ENCODE data around the gene PPM1H. TPM values are rescaled to one million over a fixed set of nuclear protein-coding genes. Genes with fewer than 3 reads are reported as not detected.
A peak's percentile ranks its signal among the peaks of the same experiment; 100 is the strongest.
"Not testable (repeated sequence)": the region's sequence is repeated elsewhere in the genome, so short reads cannot be mapped to it uniquely, and the experiment has no call there.

PPM1H gene
- total and polyA plus RNA-seq, 2 donors: 1.4 to 6.5 TPM

- H3K4me1 ChIP-seq (ENCODE audit: insufficient read depth): no peaks in the 10 kb centered on the region
- 72% methylated on average over 2 of the region's 2 CpGs for WGBS
These were observed 28.6 kb upstream of the PPM1H start for GRCh38 chr12:62963486-62964041.

GRCh38 chr12:62960324-62960723 lies 25.4 kb upstream of the PPM1H start:
- no peak overlapping the region for H3K27ac ChIP-seq (ENCODE audit: low read depth)
- WGBS: 91% methylated on average over 1 of the region's 1 CpG

More at GRCh38 chr12:62963486-62964041, 28.6 kb upstream of the PPM1H start:
- Histone ChIP-seq H3K4me3 (ENCODE audit: low read depth, low read length) (no peak overlapping the region), H3K36me3 (ENCODE audit: insufficient read depth) (no peaks in the 10 kb centered on the region), H3K27ac (ENCODE audit: low read depth) (no peak overlapping the region)
- DNase-seq (ENCODE audit: extremely low spot score): no peak

GRCh38 chr12:62959745-62960144 lies 24.8 kb upstream of the PPM1H start:
- H3K27ac ChIP-seq (ENCODE audit: low read depth): no peak overlapping the region
- no peak overlapping the region for H3K4me3 ChIP-seq (ENCODE audit: low read depth, low read length)
- H3K4me1 ChIP-seq (ENCODE audit: insufficient read depth): no peaks in the 10 kb centered on the region
- no peak for DNase-seq (ENCODE audit: extremely low spot score)
- WGBS: 72% methylated on average over 8 of the region's 8 CpGs
- no peaks in the 10 kb centered on the region for H3K36me3 ChIP-seq (ENCODE audit: insufficient read depth)

More at GRCh38 chr12:62960324-62960723, 25.4 kb upstream of the PPM1H start:
- Histone ChIP-seq H3K36me3 (ENCODE audit: insufficient read depth) (no peaks in the 10 kb centered on the region), H3K4me3 (ENCODE audit: low read depth, low read length) (no peak overlapping the region), H3K4me1 (ENCODE audit: insufficient read depth) (no peaks in the 10 kb centered on the region)
- DNase-seq (ENCODE audit: extremely low spot score): no peak

- H3K4me3 ChIP-seq (ENCODE audit: low read depth, low read length): no peak overlapping the region
- no peak for DNase-seq (ENCODE audit: extremely low spot score)
- H3K27ac ChIP-seq (ENCODE audit: low read depth): no peak overlapping the region
- H3K4me1 ChIP-seq (ENCODE audit: insufficient read depth): no peaks in the 10 kb centered on the region
- WGBS: 52% methylated on average over 2 of the region's 2 CpGs
- no peaks in the 10 kb centered on the region for H3K36me3 ChIP-seq (ENCODE audit: insufficient read depth)
These were observed 22.4 kb upstream of the PPM1H start for GRCh38 chr12:62957233-62957953.

- Histone ChIP-seq H3K27ac (ENCODE audit: low read depth) (no peak overlapping the region), H3K36me3 (ENCODE audit: insufficient read depth) (no peaks in the 10 kb centered on the region), H3K4me3 (ENCODE audit: low read depth, low read length) (no peak overlapping the region), H3K4me1 (ENCODE audit: insufficient read depth) (no peaks in the 10 kb centered on the region)
- no peak for DNase-seq (ENCODE audit: extremely low spot score)
- WGBS: 95% methylated on average over 3 of the region's 3 CpGs
These were observed 20.7 kb upstream of the PPM1H start for GRCh38 chr12:62955678-62956077.

GRCh38 chr12:62950317-62950716 lies 15.4 kb upstream of the PPM1H start:
- 82% methylated on average over 1 of the region's 1 CpG for WGBS
- DNase-seq (ENCODE audit: extremely low spot score): no peak

GRCh38 chr12:62948123-62948522 lies 13.2 kb upstream of the PPM1H start:
- 87% methylated on average over 1 of the region's 1 CpG for WGBS
- no peak for DNase-seq (ENCODE audit: extremely low spot score)

More at GRCh38 chr12:62950317-62950716, 15.4 kb upstream of the PPM1H start:
- H3K4me1 ChIP-seq (ENCODE audit: insufficient read depth): no peaks in the 10 kb centered on the region
- H3K36me3 ChIP-seq (ENCODE audit: insufficient read depth): no peaks in the 10 kb centered on the region
- no peak overlapping the region for H3K27ac ChIP-seq (ENCODE audit: low read depth)
- H3K4me3 ChIP-seq (ENCODE audit: low read depth, low read length): no peak overlapping the region

GRCh38 chr12:62947364-62947763 lies 12.4 kb upstream of the PPM1H start:
- Histone ChIP-seq H3K36me3 (ENCODE audit: insufficient read depth) (no peaks in the 10 kb centered on the region), H3K27ac (ENCODE audit: low read depth) (no peak overlapping the region), H3K4me3 (ENCODE audit: low read depth, low read length) (no peak overlapping the region), H3K4me1 (ENCODE audit: insufficient read depth) (no peaks in the 10 kb centered on the region)
- DNase-seq (ENCODE audit: extremely low spot score): no peak
- 73% methylated on average over 5 of the region's 5 CpGs for WGBS

More at GRCh38 chr12:62948123-62948522, 13.2 kb upstream of the PPM1H start:
- no peaks in the 10 kb centered on the region for H3K36me3 ChIP-seq (ENCODE audit: insufficient read depth)
- no peak overlapping the region for H3K27ac ChIP-seq (ENCODE audit: low read depth)
- H3K4me3 ChIP-seq (ENCODE audit: low read depth, low read length): no peak overlapping the region
- no peaks in the 10 kb centered on the region for H3K4me1 ChIP-seq (ENCODE audit: insufficient read depth)

- H3K4me3 ChIP-seq (ENCODE audit: low read depth, low read length): no peak overlapping the region
- H3K36me3 ChIP-seq (ENCODE audit: insufficient read depth): no peaks in the 10 kb centered on the region
- WGBS: 50% methylated on average over 3 of the region's 3 CpGs
- H3K27ac ChIP-seq (ENCODE audit: low read depth): no peak overlapping the region
- no peaks in the 10 kb centered on the region for H3K4me1 ChIP-seq (ENCODE audit: insufficient read depth)
- DNase-seq (ENCODE audit: extremely low spot score): no peak
These were observed 8.9 kb upstream of the PPM1H start for GRCh38 chr12:62943779-62944395.

GRCh38 chr12:62942316-62942715 lies 7.4 kb upstream of the PPM1H start:
- not testable (repeated sequence) for H3K4me3 ChIP-seq (ENCODE audit: low read depth, low read length); H3K36me3 ChIP-seq (ENCODE audit: insufficient read depth); H3K4me1 ChIP-seq (ENCODE audit: insufficient read depth); H3K27ac ChIP-seq (ENCODE audit: low read depth); DNase-seq (ENCODE audit: extremely low spot score)
- WGBS: 71% methylated on average over 4 of the region's 4 CpGs

GRCh38 chr12:62934239-62934798 lies 631 bp downstream of the PPM1H start:
- Histone ChIP-seq H3K27ac (ENCODE audit: low read depth) (no peak overlapping the region), H3K4me3 (ENCODE audit: low read depth, low read length) (peak overlapping the region; percentile 75), H3K36me3 (ENCODE audit: insufficient read depth) (no peaks in the 10 kb centered on the region), H3K4me1 (ENCODE audit: insufficient read depth) (peaks cover 1% of the 10 kb centered on the region)
- under 1% methylated on average over 48 of the region's 48 CpGs for WGBS
- no peak for DNase-seq (ENCODE audit: extremely low spot score)

GRCh38 chr12:62933602-62934238 lies 1.2 kb downstream of the PPM1H start:
- H3K27ac ChIP-seq (ENCODE audit: low read depth): no peak overlapping the region
- peaks cover 1% of the 10 kb centered on the region for H3K4me1 ChIP-seq (ENCODE audit: insufficient read depth)
- H3K4me3 ChIP-seq (ENCODE audit: low read depth, low read length): peak overlapping the region; percentile 75
- no peak for DNase-seq (ENCODE audit: extremely low spot score)
- H3K36me3 ChIP-seq (ENCODE audit: insufficient read depth): no peaks in the 10 kb centered on the region
- WGBS: under 1% methylated on average over 24 of the region's 24 CpGs

- H3K27ac ChIP-seq (ENCODE audit: low read depth): no peak overlapping the region
- peak overlapping the region; percentile 75 for H3K4me3 ChIP-seq (ENCODE audit: low read depth, low read length)
- WGBS: under 1% methylated on average over 15 of the region's 15 CpGs
- DNase-seq (ENCODE audit: extremely low spot score): no peak
- peaks cover 1% of the 10 kb centered on the region for H3K4me1 ChIP-seq (ENCODE audit: insufficient read depth)
- H3K36me3 ChIP-seq (ENCODE audit: insufficient read depth): no peaks in the 10 kb centered on the region
These were observed 1.7 kb downstream of the PPM1H start for GRCh38 chr12:62933220-62933601.

All from urinary bladder (tissue), 4 donors.